Ascending aorta (tissue), 2 donors: ENCODE data around the gene ADAM23. TPM values are rescaled to one million over a fixed set of nuclear protein-coding genes. Genes with fewer than 3 reads are reported as not detected.

Experiments
- DNase-seq, 2 donors: peaks; one replicate each; pipeline ENCODE4 v3.0.0-alpha.2; 2019; ENCODE audit warnings: low spot score in 2 of 2
- H3K27ac ChIP-seq, 2 donors: fragments of 200-600 bp; sonication (generic); one replicate each; pipeline ENCODE4 v1.5.1; 2016 to 2017; ENCODE audit warnings: mild to moderate bottlenecking in 1 of 2
- H3K27me3 ChIP-seq: fragments of 200-600 bp; sonication (generic); one replicate; pipeline ENCODE4 v1.5.1; 2017
- H3K36me3 ChIP-seq, 2 donors: fragments of 200-600 bp; sonication (generic); one replicate each; pipeline ENCODE4 v1.5.1; 2016
- H3K4me1 ChIP-seq, 2 donors: fragments of 200-600 bp; sonication (generic); one replicate each; pipeline ENCODE4 v1.5.1; 2016 to 2017; ENCODE audit warnings: mild to moderate bottlenecking in 1 of 2
- H3K4me3 ChIP-seq, 2 donors: fragments of 200-600 bp; sonication (generic); one replicate each; pipeline ENCODE4 v1.5.1; 2016 to 2017; ENCODE audit warnings: mild to moderate bottlenecking in 1 of 2
- H3K9me3 ChIP-seq, 2 donors: fragments of 200-600 bp; sonication (generic); one replicate each; pipeline ENCODE4 v1.5.1; 2016
- CTCF ChIP-seq, 3 experiments: fragments of 200-600 bp in 2 of 3; fragments of 450-650 bp in 1 of 3; sonication (generic) in 2 of 3; IDR thresholded peaks; one replicate each; pipeline ENCODE4 v1.5.1; 2016 to 2019; ENCODE audit warnings: antibody characterized with exemption in 3 of 3, mild to moderate bottlenecking in 1 of 3, moderate library complexity in 1 of 3
- intact Hi-C: fragments of 100-400 bp; cut with DNase I; formaldehyde crosslinking; loops from one replicate; pipeline ENCODE4 v1.15.1; 2023
- total RNA-seq: library from RNA; depleted of rRNA; stranded (reverse); fragments of >200 nt; gene quantifications from one replicate; pipeline ENCODE4 v1.1.0, GENCODE V29; 2016

Gene ADAM23
- total RNA-seq, 1 donor from 2014 or later: 2.3 TPM

GRCh38 chr2:206535260-206535986 lies 92.1 kb downstream of the ADAM23 start:
- no peak for TF ChIP-seq CTCF (IDR thresholded peaks at IDR 0.05)
- Histone ChIP-seq H3K4me1 (no peaks in the 10 kb centered on the region), H3K27me3 (no peaks in the 10 kb centered on the region), H3K4me3 (no peak overlapping the region), H3K36me3 (no peaks in the 10 kb centered on the region), H3K9me3 (no peaks in the 10 kb centered on the region), H3K27ac (no peak overlapping the region)
- intact Hi-C loops: no loop called here
- no peak for DNase-seq

DNA sequence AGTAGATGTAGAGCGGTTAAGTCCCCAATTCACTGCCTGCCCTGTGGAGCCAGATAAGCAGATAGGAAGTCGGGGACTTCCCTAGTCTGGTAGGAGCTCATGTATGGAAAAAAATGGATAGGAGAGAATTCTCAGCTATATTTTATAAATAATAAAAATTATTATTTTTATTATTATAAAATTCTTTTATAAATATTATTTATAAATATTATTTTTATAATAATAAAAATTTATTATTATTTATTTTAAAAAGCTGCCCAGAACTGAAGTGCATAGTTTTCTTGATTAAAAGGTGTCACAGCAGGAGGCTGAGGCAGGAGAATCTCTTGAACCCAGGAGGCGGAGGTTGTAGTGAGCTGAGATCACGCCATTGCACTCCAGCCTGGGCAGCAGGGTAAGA lies 97.4 kb downstream of the ADAM23 start:
- DNase-seq: no peak
- intact Hi-C loops: no loop called here
- no peaks in the 10 kb centered on the region for H3K36me3 ChIP-seq

GRCh38 chr2:206543073-206543472 lies 99.7 kb downstream of the ADAM23 start:
- intact Hi-C loops: no loop called here
- DNase-seq: no peak
- H3K4me3 ChIP-seq: no peak overlapping the region
- no peaks in the 10 kb centered on the region for H3K9me3 ChIP-seq
- no peaks in the 10 kb centered on the region for H3K27me3 ChIP-seq
- no peak for TF ChIP-seq CTCF (IDR thresholded peaks at IDR 0.05)
- H3K4me1 ChIP-seq: no peaks in the 10 kb centered on the region
- no peaks in the 10 kb centered on the region for H3K36me3 ChIP-seq
- H3K27ac ChIP-seq: no peak overlapping the region

More for the DNA sequence above, 97.4 kb downstream of the ADAM23 start:
- H3K4me3 ChIP-seq: no peak overlapping the region
- H3K9me3 ChIP-seq: no peaks in the 10 kb centered on the region
- no peak overlapping the region for H3K27ac ChIP-seq
- TF ChIP-seq CTCF (IDR thresholded peaks at IDR 0.05): no peak
- no peaks in the 10 kb centered on the region for H3K27me3 ChIP-seq
- H3K4me1 ChIP-seq: no peaks in the 10 kb centered on the region

- intact Hi-C loops: no loop called here
- no peaks in the 10 kb centered on the region for H3K9me3 ChIP-seq
- no peaks in the 10 kb centered on the region for H3K4me1 ChIP-seq
- H3K27me3 ChIP-seq: no peaks in the 10 kb centered on the region
- DNase-seq: no peak
- no peak overlapping the region for H3K27ac ChIP-seq
- no peak for TF ChIP-seq CTCF (IDR thresholded peaks at IDR 0.05)
- H3K4me3 ChIP-seq: no peak overlapping the region
- no peaks in the 10 kb centered on the region for H3K36me3 ChIP-seq
Observed at GRCh38 chr2:206548383-206548782, 105.1 kb downstream of the ADAM23 start.

GRCh38 chr2:206555721-206556120 lies 112.4 kb downstream of the ADAM23 start:
- TF ChIP-seq CTCF (IDR thresholded peaks at IDR 0.05): no peak
- H3K9me3 ChIP-seq: no peaks in the 10 kb centered on the region
- no peaks in the 10 kb centered on the region for H3K27me3 ChIP-seq
- H3K36me3 ChIP-seq: no peaks in the 10 kb centered on the region
- no peak overlapping the region for H3K27ac ChIP-seq
- no peaks in the 10 kb centered on the region for H3K4me1 ChIP-seq
- no peak for DNase-seq
- H3K4me3 ChIP-seq: no peak overlapping the region
- intact Hi-C loops: no loop called here
